Measurements from ENCODE around the gene ZNF292.

DNA sequence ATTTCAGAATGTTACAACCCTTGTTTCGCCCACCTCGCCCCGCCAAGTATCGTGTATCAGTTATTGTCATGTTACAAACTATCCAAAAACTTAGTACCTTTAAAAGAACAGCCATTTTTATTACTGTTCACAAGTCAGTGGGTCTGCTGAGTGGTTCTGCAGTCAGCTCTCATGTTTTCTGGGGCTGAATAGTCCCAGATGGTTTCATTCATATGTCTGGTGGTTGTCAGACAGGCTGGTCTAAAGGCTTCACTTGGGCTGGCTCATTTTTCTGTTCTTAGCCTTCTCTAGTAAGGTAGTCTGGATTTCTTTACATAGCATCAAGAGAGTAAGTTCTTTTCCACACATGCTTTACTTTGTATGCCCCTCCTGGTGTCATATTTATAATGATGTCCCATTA lies 8.6 kb downstream of the ZNF292 start:
- TF ChIP-seq, protein P1, sequence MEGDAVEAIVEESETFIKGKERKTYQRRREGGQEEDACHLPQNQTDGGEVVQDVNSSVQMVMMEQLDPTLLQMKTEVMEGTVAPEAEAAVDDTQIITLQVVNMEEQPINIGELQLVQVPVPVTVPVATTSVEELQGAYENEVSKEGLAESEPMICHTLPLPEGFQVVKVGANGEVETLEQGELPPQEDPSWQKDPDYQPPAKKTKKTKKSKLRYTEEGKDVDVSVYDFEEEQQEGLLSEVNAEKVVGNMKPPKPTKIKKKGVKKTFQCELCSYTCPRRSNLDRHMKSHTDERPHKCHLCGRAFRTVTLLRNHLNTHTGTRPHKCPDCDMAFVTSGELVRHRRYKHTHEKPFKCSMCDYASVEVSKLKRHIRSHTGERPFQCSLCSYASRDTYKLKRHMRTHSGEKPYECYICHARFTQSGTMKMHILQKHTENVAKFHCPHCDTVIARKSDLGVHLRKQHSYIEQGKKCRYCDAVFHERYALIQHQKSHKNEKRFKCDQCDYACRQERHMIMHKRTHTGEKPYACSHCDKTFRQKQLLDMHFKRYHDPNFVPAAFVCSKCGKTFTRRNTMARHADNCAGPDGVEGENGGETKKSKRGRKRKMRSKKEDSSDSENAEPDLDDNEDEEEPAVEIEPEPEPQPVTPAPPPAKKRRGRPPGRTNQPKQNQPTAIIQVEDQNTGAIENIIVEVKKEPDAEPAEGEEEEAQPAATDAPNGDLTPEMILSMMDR (IDR thresholded peaks at IDR 0.05) = no peak
- TF ChIP-seq POLR2AphosphoS5 (IDR thresholded peaks at IDR 0.05) = no peak
- TF ChIP-seq EP300 (IDR thresholded peaks at IDR 0.05) = no peak

Data from stomach (tissue), 4 donors.